AG08396 (cell line): Measurements from ENCODE around the gene EFHC2.

Experiments
- DNase-seq: peaks from one replicate; pipeline ENCODE4 v3.0.0; 2012; ENCODE audit warnings: low spot score, mixed read lengths

EFHC2 gene

GRCh38 chrX:44147130-44147529 lies 196.3 kb downstream of the EFHC2 start:
- no peak for DNase-seq

- DNase-seq = no peak
Observed at GRCh38 chrX:44144177-44144945, 199.1 kb downstream of the EFHC2 start.

GRCh38 chrX:44143061-44143602 lies 200.3 kb downstream of the EFHC2 start:
- no peak for DNase-seq

GRCh38 chrX:44130189-44130588 lies 213.3 kb downstream of the EFHC2 start:
- DNase-seq = no peak

- no peak for DNase-seq
Observed at GRCh38 chrX:44113337-44113736, 230.1 kb downstream of the EFHC2 start.

- no peak for DNase-seq
Observed at GRCh38 chrX:44106864-44107263, 236.6 kb downstream of the EFHC2 start.

- no peak for DNase-seq
Observed at GRCh38 chrX:44105228-44105913, 238.1 kb downstream of the EFHC2 start.

- DNase-seq = no peak
Observed at GRCh38 chrX:44104699-44105098, 238.8 kb downstream of the EFHC2 start.

- no peak for DNase-seq
Observed at GRCh38 chrX:44101281-44101680, 242.2 kb downstream of the EFHC2 start.

- no peak for DNase-seq
Observed at GRCh38 chrX:44099366-44099765, 244.1 kb downstream of the EFHC2 start.
